Central memory CD8-positive, alpha-beta T cell (primary cell): ENCODE measurements around the gene MTREX.

Experiments
- ATAC-seq: fragments of 150-1000 bp; cut with Tn5 transposase; replicated peaks from 2 replicates; pipeline ENCODE4 v1.10.0; 2022; ENCODE audit warnings: mild to moderate bottlenecking, moderate FRiP score, moderate number of reproducible peaks; ENCODE audit not compliant: poor library complexity, severe bottlenecking; ENCODE audit errors: extremely low read depth
- DNase-seq, 2 donors: peaks; one replicate each; pipeline ENCODE4 v3.0.0; 2021; ENCODE audit warnings: low spot score in 2 of 2
- H3K27ac Mint-ChIP-seq: one replicate; pipeline ENCODE4 v1.8.0; 2022; ENCODE audit warnings: low read depth, mild to moderate bottlenecking, moderate library complexity, mixed read lengths
- H3K27me3 Mint-ChIP-seq: one replicate; pipeline ENCODE4 v1.8.0; 2022; ENCODE audit warnings: mixed read lengths
- H3K36me3 Mint-ChIP-seq: one replicate; pipeline ENCODE4 v1.8.0; 2022; ENCODE audit warnings: mild to moderate bottlenecking, moderate library complexity, mixed read lengths; ENCODE audit not compliant: insufficient read depth
- H3K4me1 Mint-ChIP-seq: one replicate; pipeline ENCODE4 v1.8.0; 2022; ENCODE audit warnings: mixed read lengths
- H3K4me3 Mint-ChIP-seq: one replicate; pipeline ENCODE4 v1.8.0; 2022; ENCODE audit warnings: mild to moderate bottlenecking, moderate library complexity, mixed read lengths
- H3K9me3 Mint-ChIP-seq: one replicate; pipeline ENCODE4 v1.8.0; 2022; ENCODE audit warnings: mixed read lengths

The MTREX gene

GRCh38 chr5:55363856-55364255 lies 56.1 kb downstream of the MTREX start:
- peaks cover 37% of the 10 kb centered on the region for H3K36me3 Mint-ChIP-seq
- H3K4me1 Mint-ChIP-seq, result peaks cover 11% of the 10 kb centered on the region
- H3K27me3 Mint-ChIP-seq, result no peaks in the 10 kb centered on the region
- ATAC-seq, result no peak
- no peak overlapping the region for H3K4me3 Mint-ChIP-seq
- no peaks in the 10 kb centered on the region for H3K9me3 Mint-ChIP-seq
- DNase-seq, result no peak
- H3K27ac Mint-ChIP-seq, result peak overlapping the region; percentile 10

- DNase-seq (no peak), ATAC-seq (no peak)
- no peaks in the 10 kb centered on the region for H3K27me3 Mint-ChIP-seq
- no peak overlapping the region for H3K4me3 Mint-ChIP-seq
- H3K9me3 Mint-ChIP-seq, result no peaks in the 10 kb centered on the region
- peaks cover 11% of the 10 kb centered on the region for H3K4me1 Mint-ChIP-seq
- peaks cover 34% of the 10 kb centered on the region for H3K36me3 Mint-ChIP-seq
- peak overlapping the region; percentile 10 for H3K27ac Mint-ChIP-seq
Measured at GRCh38 chr5:55364537-55365055, 56.8 kb downstream of the MTREX start.

DNA sequence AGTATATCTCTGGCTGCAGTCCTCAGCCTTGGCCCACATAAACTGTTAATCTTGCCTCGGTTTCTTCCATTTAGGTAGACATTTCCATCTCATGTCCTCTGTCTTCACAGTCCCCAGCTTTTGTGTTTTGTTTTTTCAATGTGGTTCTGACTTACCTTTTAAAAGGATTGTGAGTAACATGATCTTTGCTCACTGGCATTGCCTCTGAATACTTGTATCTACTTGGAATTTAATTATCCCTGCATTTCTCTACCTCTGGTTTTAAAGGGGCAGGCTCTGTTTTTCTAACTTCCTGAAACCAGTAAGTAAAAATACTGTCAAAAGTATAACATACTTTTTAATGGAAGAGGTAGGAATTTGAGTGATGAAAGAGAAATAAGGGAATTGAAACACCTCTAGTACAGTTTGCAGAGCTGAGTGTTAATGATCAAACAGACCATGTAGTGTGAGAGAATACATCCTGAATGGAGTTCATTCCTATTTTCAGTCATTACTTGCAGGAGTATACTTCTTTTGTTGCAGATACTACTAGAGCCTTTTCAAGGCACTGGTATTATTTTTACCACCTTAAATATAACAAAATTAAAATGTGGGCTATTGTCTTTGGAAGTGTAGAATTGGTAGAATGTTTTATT lies 62.6 kb downstream of the MTREX start:
- H3K36me3 Mint-ChIP-seq, result peaks cover 37% of the 10 kb centered on the region
- H3K27ac Mint-ChIP-seq, result no peak overlapping the region

GRCh38 chr5:55371145-55371544 lies 63.4 kb downstream of the MTREX start:
- no peak for ATAC-seq
- no peak overlapping the region for H3K27ac Mint-ChIP-seq
- no peaks in the 10 kb centered on the region for H3K9me3 Mint-ChIP-seq
- H3K4me3 Mint-ChIP-seq, result no peak overlapping the region
- no peaks in the 10 kb centered on the region for H3K27me3 Mint-ChIP-seq
- peaks cover 38% of the 10 kb centered on the region for H3K36me3 Mint-ChIP-seq
- H3K4me1 Mint-ChIP-seq, result no peaks in the 10 kb centered on the region
- no peak for DNase-seq

More for the DNA sequence above, 62.6 kb downstream of the MTREX start:
- no peaks in the 10 kb centered on the region for H3K27me3 Mint-ChIP-seq
- no peak overlapping the region for H3K4me3 Mint-ChIP-seq
- no peaks in the 10 kb centered on the region for H3K9me3 Mint-ChIP-seq
- ATAC-seq (no peak), DNase-seq (no peak)
- no peaks in the 10 kb centered on the region for H3K4me1 Mint-ChIP-seq

DNA sequence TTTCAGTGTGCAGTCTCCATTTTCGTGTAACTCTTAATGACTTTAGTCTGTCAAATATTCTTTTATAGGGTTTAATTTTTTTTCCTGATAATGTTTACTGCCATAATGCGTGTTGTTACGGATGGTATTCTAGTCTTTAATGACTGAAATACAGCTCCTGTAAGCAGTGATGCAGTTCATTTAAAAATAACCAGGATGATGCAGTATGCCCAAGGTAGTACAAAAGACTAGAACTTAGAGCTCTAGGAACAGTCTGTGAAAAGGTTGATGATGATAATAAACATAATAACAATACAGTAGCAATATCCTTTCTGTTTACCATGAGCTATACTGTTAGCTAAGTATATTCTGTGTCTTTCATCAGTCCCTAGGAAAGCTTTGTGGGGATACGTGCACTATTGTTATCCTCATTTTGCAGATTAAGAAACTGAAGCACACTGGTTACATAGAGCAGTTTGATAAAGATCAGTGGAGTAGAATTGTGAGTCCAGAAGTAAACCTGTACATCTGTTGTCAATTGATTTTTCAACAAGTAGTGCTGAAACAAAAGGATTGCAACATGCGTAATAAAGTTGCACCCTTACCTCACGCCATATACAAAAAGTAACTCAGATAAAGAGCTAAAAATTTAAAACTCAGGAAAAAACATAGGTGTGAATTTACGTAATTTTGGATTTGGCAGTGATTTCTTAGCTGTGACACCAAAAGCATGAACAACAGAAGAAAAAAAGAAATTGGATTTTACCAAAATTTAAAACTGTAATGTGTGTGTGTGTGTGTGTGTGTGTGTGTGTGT lies 64.5 kb downstream of the MTREX start:
- H3K4me3 Mint-ChIP-seq, result no peak overlapping the region
- H3K4me1 Mint-ChIP-seq, result no peaks in the 10 kb centered on the region
- peaks cover 30% of the 10 kb centered on the region for H3K36me3 Mint-ChIP-seq
- ATAC-seq, result no peak
- no peak overlapping the region for H3K27ac Mint-ChIP-seq
- H3K27me3 Mint-ChIP-seq, result no peaks in the 10 kb centered on the region
- H3K9me3 Mint-ChIP-seq, result no peaks in the 10 kb centered on the region
- no peak for DNase-seq

DNA sequence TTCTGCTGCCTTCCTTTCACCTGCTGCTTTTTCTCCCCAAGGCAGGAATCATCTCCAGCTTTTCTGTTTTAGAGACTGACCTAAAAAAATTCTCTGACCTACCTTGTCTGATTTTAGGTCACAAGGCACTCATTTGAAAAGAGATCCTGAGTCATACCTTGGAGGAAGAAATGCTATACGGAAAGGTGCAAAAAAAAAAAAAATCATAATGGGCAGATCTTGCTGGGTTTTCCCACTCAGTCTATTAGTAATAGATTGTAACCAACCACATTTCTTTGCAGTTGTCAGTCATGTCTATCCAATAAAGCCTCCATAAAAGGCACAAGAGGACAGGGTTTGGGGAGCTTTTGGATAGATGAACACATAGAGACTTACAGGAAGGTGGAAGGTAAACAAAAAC lies 70.0 kb downstream of the MTREX start:
- DNase-seq (no peak), ATAC-seq (no peak)
- Mint-ChIP-seq H3K36me3 (peaks cover 35% of the 10 kb centered on the region), H3K27ac (peak overlapping the region; percentile 20), H3K4me1 (no peaks in the 10 kb centered on the region), H3K9me3 (no peaks in the 10 kb centered on the region), H3K4me3 (no peak overlapping the region), H3K27me3 (no peaks in the 10 kb centered on the region)

GRCh38 chr5:55383254-55383653 lies 75.5 kb downstream of the MTREX start:
- Mint-ChIP-seq H3K4me1 (peaks cover 17% of the 10 kb centered on the region), H3K9me3 (peaks cover 6% of the 10 kb centered on the region), H3K27me3 (no peaks in the 10 kb centered on the region), H3K36me3 (peaks cover 41% of the 10 kb centered on the region), H3K4me3 (no peak overlapping the region), H3K27ac (no peak overlapping the region)
- no peak for ATAC-seq
- no peak for DNase-seq

DNA sequence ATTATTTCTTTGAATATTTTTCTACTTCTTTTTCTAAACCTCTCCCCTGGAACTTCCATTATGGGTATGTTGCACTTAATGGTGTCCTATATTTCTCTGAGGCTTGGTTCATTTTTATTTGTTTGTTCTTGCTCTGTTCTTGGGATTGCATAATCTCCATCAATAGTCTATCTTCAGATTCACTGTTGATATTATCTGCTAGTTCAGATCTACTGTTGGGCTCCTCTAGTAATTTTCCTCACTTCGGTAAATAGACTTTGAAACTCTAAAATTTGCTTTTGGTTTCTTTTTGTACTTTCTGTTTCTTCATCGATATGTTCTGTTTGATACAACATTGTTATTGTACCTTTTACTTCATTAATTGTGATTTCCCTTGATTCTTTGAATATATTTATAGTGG lies 76.3 kb downstream of the MTREX start:
- no peak overlapping the region for H3K4me3 Mint-ChIP-seq
- no peak for DNase-seq
- H3K9me3 Mint-ChIP-seq, result peaks cover 6% of the 10 kb centered on the region
- no peak for ATAC-seq
- peak overlapping the region; percentile 0 for H3K27ac Mint-ChIP-seq
- H3K27me3 Mint-ChIP-seq, result no peaks in the 10 kb centered on the region
- H3K4me1 Mint-ChIP-seq, result peaks cover 17% of the 10 kb centered on the region
- H3K36me3 Mint-ChIP-seq, result peaks cover 39% of the 10 kb centered on the region

GRCh38 chr5:55385227-55385626 lies 77.4 kb downstream of the MTREX start:
- H3K4me3 Mint-ChIP-seq, result no peak overlapping the region
- no peak for DNase-seq
- peaks cover 17% of the 10 kb centered on the region for H3K4me1 Mint-ChIP-seq
- H3K36me3 Mint-ChIP-seq, result peaks cover 37% of the 10 kb centered on the region
- H3K27ac Mint-ChIP-seq, result peak overlapping the region; percentile 0
- ATAC-seq, result no peak
- H3K27me3 Mint-ChIP-seq, result no peaks in the 10 kb centered on the region
- H3K9me3 Mint-ChIP-seq, result peaks cover 6% of the 10 kb centered on the region

DNA sequence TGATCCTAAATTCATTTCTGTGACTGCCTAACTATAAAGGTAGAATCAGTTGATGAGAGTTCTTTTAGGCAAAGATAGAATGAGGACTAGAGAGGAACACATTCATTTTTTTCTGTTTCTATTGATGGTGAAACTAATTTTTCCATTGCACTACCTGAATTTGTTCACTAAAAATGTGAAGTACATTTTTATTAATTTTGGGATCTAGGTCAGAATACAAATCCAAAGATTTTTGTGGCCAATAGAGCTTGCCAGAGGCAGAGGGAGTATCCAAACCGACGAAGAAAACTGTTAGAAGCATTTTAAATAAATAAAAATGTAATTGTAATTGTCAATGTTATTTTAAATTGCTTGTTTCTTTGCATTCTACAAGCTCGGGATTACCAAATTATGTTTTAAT lies 78.1 kb downstream of the MTREX start:
- peaks cover 36% of the 10 kb centered on the region for H3K36me3 Mint-ChIP-seq
- DNase-seq (no peak), ATAC-seq (no peak)
- peaks cover 6% of the 10 kb centered on the region for H3K9me3 Mint-ChIP-seq
- peaks cover 17% of the 10 kb centered on the region for H3K4me1 Mint-ChIP-seq
- H3K27me3 Mint-ChIP-seq, result no peaks in the 10 kb centered on the region
- H3K27ac Mint-ChIP-seq, result no peak overlapping the region
- no peak overlapping the region for H3K4me3 Mint-ChIP-seq

DNA sequence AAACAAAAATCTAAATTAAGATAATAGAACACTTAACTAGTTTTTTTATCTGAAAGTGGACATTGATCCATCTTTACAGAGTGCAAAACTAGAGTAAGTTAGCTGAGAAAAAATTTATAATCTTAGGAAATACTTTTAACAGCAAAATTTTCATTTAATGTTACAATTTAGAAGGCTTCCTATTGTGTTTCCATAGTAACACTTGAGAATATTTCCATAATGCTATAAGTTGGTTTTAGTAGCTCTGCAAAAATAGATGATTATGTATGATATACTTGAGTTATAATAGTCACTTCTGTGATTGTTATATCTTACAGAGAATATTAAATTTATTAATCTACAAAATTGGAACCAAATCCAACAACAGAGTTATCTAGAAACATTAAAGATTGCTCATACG lies 78.6 kb downstream of the MTREX start:
- DNase-seq (no peak), ATAC-seq (no peak)
- Mint-ChIP-seq H3K36me3 (peaks cover 36% of the 10 kb centered on the region), H3K4me1 (peaks cover 17% of the 10 kb centered on the region), H3K9me3 (peaks cover 6% of the 10 kb centered on the region), H3K27me3 (no peaks in the 10 kb centered on the region), H3K4me3 (no peak overlapping the region), H3K27ac (no peak overlapping the region)

- ATAC-seq, result no peak
- no peak overlapping the region for H3K27ac Mint-ChIP-seq
- H3K27me3 Mint-ChIP-seq, result no peaks in the 10 kb centered on the region
- peaks cover 17% of the 10 kb centered on the region for H3K4me1 Mint-ChIP-seq
- peaks cover 36% of the 10 kb centered on the region for H3K36me3 Mint-ChIP-seq
- H3K9me3 Mint-ChIP-seq, result peaks cover 6% of the 10 kb centered on the region
- DNase-seq, result no peak
- no peak overlapping the region for H3K4me3 Mint-ChIP-seq
Measured at GRCh38 chr5:55387865-55388264, 80.1 kb downstream of the MTREX start.

- H3K4me3 Mint-ChIP-seq, result no peak overlapping the region
- H3K36me3 Mint-ChIP-seq, result peaks cover 31% of the 10 kb centered on the region
- H3K27me3 Mint-ChIP-seq, result no peaks in the 10 kb centered on the region
- no peak for ATAC-seq
- peaks cover 7% of the 10 kb centered on the region for H3K4me1 Mint-ChIP-seq
- no peaks in the 10 kb centered on the region for H3K9me3 Mint-ChIP-seq
- no peak overlapping the region for H3K27ac Mint-ChIP-seq
- no peak for DNase-seq
Measured at GRCh38 chr5:55391707-55392106, 83.9 kb downstream of the MTREX start.
